HG03439 (cell line): ENCODE results near the gene IFIT3.
"Not testable (repeated sequence)": the region's sequence is repeated elsewhere in the genome, so short reads cannot be mapped to it uniquely, and the experiment has no call there.

ENCODE experiments used
- ATAC-seq: cut with Tn5 transposase; IDR thresholded peaks from one replicate; pipeline ENCODE4 v1.9.1; 2021; ENCODE audit warnings: mild to moderate bottlenecking, moderate library complexity; ENCODE audit not compliant: unreplicated experiment

The IFIT3 gene

DNA sequence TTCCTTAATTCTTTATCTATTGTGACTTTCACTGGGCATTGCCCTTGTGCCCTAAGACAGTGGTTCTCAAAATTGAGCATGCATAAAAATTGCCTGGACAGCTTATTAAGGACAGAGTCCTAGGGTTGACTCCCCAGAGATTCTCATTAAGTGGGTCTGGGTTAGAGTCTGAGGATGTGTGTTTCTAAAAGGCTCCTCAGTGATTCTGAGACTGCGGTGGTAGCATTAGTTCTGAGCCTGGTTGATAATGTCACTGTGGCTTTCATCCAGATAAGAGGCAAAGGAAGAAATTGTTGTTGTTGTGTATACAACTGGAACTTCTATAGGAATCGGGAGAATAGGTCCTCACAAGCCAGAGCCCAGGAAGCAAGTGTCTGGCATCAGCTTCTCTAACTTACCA lies 24.6 kb upstream of the IFIT3 start:
- no peak for ATAC-seq

DNA sequence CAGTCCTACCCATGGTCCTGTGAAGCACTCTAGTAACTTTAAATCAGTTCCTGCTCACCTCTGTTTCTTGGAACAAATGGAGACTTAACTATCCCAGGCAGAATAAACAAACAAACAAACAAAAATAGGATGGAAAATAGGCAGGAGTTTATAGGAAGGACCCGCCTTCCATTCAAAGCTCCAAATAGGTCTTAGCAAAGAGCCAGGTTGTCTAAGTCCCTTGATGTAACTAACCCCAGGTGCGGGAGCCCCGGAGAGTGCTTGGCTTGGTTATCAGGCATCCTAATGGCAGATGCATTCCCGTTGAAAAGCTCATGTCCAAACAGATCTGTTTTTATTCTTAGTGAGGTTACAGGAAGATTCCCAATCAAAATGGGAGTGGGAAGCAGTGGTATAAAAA lies 23.8 kb upstream of the IFIT3 start:
- ATAC-seq, result no peak

DNA sequence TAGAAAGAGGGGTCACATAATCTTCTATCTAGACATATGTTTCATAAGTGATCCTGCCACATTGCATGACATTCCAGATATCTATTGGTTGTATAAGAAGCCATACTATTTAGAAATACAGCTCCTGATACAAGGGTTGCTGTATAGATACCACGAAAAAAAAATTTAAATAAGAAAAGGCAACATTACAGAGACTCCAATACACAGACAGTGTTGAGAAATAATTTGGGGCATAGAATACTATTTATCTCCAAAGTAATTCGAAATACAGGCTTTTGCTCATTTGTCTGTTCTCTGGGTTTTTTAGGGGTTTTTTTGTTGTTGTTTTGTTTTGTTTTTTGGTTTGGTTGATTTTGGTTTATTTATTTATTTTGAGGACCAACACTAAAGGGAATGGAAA lies 23.4 kb upstream of the IFIT3 start:
- no peak for ATAC-seq

DNA sequence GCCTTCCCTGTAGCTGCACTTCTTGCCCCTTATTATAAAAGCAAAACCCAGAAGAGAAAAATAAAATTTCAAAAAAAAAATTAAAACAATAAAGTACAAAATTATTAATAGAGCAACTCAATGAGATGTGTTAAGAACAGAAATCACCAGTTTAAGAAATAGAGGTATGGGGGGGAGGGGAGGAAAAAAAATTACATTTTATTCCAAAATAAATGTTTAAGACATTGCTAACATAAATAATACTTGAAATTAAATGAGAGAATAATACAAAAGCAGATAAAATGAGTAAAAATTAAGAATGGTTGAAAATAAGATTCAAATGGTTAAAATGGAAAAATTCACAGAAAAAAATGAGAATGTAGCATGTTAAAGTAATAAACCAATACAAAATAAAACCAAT lies 22.9 kb upstream of the IFIT3 start:
- no peak for ATAC-seq

DNA sequence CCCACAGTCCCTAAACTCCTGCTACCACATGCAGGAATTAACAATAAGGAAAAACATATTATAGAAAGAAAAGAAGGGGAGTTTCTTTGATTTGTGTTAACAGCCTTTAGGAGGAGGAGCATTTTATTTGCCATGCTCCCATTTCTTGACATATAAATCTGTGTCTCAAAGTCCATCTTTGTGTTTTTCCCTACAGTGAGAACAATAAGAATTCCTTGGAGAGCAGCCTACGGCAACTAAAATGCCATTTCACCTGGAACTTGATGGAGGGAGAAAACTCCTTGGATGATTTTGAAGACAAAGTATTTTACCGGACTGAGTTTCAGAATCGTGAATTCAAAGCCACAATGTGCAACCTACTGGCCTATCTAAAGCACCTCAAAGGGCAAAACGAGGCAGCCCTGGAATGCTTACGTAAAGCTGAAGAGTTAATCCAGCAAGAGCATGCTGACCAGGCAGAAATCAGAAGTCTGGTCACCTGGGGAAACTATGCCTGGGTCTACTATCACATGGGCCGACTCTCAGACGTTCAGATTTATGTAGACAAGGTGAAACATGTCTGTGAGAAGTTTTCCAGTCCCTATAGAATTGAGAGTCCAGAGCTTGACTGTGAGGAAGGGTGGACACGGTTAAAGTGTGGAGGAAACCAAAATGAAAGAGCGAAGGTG lies 21.9 kb upstream of the IFIT3 start:
- ATAC-seq, result no peak

DNA sequence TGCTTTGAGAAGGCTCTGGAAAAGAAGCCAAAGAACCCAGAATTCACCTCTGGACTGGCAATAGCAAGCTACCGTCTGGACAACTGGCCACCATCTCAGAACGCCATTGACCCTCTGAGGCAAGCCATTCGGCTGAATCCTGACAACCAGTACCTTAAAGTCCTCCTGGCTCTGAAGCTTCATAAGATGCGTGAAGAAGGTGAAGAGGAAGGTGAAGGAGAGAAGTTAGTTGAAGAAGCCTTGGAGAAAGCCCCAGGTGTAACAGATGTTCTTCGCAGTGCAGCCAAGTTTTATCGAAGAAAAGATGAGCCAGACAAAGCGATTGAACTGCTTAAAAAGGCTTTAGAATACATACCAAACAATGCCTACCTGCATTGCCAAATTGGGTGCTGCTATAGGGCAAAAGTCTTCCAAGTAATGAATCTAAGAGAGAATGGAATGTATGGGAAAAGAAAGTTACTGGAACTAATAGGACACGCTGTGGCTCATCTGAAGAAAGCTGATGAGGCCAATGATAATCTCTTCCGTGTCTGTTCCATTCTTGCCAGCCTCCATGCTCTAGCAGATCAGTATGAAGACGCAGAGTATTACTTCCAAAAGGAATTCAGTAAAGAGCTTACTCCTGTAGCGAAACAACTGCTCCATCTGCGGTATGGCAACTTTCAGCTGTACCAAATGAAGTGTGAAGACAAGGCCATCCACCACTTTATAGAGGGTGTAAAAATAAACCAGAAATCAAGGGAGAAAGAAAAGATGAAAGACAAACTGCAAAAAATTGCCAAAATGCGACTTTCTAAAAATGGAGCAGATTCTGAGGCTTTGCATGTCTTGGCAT lies 21.1 kb upstream of the IFIT3 start:
- ATAC-seq, result no peak

DNA sequence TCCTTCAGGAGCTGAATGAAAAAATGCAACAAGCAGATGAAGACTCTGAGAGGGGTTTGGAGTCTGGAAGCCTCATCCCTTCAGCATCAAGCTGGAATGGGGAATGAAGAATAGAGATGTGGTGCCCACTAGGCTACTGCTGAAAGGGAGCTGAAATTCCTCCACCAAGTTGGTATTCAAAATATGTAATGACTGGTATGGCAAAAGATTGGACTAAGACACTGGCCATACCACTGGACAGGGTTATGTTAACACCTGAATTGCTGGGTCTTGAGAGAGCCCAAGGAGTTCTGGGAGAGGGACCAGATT lies 20.6 kb upstream of the IFIT3 start:
- ATAC-seq, result no peak

DNA sequence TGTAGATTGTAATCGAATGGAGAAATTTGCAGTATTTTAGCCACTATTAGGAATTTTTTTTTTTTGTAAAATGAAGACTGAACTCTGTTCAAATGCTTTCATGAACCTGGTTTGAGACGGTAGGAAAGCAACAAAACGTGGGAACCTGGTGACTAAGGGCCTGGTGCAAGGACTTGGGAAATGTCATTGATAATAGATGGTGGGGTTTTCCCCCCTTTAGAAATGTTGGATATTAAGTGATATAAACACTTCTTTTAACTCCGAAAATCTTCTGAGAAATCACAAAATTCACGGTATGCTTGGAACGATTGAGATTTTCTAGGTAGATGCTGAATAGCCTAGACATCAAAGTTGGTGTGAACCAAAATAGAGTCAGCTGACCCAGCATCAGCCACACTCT lies 19.5 kb upstream of the IFIT3 start:
- ATAC-seq, result no peak

DNA sequence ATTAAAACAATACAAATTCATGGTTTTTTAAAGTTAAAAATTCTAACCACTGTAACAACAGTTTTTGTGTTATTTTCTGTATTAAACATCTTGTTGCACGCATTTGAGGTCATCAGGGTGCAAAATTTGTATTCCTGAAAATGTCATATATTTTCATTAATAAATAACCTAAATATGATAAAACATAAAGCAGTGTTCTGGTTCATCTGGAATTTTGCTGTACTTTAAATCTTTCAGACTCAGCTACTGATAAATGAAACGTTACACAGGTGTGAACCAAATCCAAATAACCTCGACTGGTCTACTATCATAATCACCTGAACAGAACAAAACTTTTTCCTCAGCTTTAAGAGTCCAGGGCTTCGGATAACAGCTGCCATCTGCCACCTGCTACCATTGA lies 19.1 kb upstream of the IFIT3 start:
- ATAC-seq, result no peak

DNA sequence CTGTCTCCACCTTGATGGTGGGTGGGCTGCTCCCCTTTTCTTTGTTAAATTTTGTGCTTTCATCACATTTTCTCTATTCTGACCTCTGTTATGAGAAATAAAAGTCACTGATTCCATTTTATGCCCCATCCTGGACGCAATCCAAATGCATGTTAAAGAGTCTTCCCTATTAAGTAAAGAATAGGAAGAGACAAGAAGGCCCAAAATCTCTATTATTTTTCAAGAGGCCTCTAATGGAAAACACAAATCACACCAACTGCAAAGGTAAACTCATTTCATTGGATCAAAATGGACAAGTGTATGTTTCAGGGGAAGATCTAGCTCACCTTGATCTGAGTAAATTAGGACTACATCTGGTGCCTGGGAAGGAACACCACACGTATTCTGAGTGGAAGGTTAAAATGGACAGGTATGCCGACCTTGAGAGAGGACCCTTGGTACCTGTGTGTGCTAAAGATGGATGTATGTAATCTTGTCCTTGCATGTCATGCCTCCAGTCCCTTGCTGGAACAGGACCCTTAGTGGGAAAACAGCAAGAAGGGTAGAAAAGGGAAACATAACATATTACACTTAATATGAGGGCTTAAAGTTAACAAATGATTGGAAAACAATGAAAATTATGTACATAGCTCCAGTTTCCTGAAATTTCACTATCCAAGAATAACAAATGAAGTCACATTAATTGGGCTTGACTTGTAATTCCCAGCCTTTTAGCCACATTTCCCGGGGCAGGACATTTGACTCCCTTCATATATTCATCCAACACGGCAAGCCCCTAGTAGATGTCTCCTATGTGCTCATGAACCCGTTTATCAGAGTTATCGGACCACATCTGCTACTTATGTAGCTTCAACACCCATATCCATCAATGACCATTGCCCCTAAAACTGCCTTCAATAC lies 18.4 kb upstream of the IFIT3 start:
- no peak for ATAC-seq

DNA sequence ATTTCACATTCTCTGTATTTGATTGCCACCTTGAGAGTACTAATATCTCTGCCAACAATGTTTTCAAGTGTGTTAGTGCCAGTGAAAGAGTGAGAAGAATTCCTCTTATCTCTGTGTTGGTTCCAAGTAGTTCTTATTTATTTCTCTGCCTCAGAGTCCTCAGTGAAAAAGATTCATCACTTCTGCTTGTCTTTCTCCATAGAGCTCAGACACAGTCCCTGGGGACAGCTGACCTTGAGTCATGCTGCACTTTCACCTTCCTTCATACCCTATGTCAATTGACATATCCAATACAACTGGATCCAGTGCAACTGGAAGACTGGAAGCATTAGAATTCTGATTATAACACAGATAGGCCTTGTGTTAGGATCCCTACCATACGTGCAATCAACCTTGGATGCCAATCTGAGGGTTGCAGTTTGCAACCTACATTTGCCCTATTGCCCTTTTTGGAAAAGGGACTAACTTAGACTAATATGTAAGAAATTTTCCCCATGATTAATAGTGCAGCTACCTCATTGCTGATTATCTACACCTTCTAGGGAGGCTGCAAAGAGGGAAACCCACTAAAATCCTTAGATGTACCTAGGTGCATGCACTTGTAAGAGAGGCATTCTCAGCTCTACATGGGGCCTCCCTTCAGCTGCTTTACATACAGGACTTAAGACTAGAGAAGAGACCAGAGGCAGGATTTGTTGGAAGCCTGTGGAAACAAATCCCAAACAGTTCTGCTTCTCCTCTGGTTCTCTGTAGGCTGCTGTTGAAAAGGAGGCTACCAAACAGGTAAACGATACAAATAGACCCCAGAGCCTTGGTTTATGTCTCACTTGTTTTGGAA lies 17.5 kb upstream of the IFIT3 start:
- no peak for ATAC-seq

DNA sequence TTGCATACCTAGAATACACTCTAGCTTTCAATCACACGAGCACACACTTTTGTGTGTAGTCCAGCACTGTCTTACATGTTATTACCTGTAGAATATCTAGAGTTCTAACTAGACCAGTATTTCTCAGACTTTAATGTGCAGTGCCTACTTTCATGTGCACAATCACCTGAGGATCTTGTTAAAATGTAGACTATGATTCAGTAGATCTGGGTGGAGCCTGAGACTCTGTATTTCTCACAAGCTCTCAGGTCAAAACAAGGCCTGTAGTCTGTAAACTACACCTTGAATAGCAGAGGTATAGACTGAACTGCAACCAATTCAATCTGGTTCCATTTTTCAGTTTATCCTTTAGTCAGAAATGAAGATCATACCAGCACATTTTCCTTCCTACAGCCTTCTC lies 14.8 kb upstream of the IFIT3 start:
- ATAC-seq, result no peak

DNA sequence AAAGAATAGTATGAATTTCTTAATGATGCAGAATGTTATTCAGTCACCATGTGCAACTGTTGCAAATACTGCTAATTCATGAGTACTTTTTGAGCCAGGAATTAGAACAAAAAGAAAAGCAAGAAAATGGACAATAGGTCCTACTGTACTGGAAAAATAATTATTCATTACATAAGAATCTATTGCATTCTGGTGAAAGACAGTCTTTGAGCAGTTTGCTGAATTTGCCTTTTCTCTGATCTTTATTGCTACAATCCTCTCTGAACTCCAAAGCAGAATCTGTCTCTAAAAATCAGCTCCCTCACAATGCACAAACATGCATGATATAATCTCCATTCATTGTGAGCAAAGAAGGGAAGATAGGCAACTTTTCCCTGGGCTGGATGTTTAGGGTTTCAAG lies 13.1 kb upstream of the IFIT3 start:
- no peak for ATAC-seq

DNA sequence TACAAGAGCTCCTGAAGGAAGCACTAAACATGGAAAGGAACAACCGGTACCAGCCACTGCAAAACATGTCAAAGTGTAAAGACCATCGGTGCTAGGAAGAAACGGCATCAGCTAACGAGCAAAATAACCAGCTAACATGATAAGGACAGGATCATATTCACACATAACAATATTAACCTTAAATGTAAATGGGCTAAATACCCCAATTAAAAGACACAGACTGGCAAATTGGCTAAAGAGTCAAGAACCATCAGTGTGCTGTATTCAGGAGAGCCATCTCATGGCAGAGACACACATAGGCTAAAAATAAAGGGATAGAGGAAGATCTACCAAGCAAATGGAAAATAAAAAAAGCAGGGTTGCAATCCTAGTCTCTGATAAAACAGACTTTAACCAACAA lies 9.8 kb upstream of the IFIT3 start:
- ATAC-seq, result not testable (repeated sequence)

DNA sequence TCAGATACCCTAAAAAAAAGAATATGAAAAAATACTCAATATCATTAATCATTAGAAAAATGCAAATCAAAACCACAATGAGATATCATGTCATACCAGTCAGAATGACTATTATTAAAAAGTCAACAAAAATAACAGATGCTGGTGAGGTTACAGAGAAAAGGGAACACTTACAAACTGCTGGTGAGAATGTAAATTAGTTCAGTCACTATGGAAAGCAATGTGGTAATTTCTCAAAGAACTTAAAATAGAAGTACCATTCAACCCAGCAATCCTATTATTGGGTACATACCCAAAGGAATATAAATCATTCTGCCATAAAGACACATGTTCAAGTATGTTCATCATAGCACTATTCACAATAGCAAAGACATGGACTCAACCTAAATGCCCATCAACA lies 2.7 kb upstream of the IFIT3 start:
- not testable (repeated sequence) for ATAC-seq

DNA sequence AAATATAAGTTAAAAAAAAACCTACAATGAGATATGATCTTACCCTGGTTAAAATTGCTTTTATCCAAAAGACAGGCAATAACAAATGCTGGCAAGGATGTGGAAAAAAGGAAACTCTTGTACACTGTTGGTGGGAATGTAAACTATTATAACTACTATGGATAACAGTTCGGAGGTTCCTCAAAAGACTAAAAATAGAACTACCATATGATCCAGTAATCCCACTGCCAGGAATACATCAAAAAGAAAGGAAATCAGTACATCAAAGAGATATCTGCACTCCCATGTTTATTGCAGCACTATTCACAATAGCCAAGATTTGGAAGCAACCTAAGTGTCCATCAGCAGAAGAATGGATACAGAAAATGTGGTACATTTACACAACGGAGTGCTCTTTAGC lies 1.9 kb upstream of the IFIT3 start:
- ATAC-seq, result not testable (repeated sequence)

DNA sequence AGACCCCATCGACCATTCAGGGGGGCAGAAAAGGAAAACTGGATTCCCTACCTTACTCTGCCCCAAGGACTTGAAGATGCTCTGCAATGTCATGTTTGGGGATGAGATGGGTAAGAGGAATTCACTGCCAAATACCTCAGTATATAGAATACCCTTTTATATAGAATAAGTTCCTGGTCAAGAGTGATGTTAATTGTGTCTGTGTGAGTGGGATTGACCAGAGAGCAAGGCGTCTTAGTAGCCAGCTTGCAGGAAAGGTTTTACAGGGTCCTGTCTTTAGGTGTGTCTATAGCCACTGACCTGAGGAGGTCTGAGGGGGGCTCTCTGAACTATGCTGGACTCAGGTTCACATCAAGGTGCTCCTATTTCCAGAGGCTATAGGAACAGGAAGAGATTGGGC lies 1.4 kb downstream of the IFIT3 start:
- ATAC-seq, result no peak

DNA sequence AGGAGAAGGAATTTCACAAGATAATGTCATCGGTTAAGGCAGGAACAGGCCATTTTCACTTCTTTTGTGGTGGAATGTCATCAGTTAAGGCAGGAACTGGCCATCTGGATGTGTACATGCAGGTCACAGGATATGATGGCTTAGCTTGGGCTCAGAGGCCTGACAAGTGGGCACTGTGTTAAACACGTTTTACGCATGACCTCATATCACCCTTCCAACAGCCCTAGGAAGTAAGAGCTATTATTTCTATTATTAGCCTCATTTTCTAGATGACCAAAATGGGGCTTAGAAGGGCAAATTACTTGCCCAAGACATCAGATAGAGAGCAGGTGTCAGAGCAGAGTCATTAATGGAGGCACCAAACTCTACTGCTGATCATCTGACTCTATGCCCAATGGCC lies 2.2 kb downstream of the IFIT3 start:
- not testable (repeated sequence) for ATAC-seq

DNA sequence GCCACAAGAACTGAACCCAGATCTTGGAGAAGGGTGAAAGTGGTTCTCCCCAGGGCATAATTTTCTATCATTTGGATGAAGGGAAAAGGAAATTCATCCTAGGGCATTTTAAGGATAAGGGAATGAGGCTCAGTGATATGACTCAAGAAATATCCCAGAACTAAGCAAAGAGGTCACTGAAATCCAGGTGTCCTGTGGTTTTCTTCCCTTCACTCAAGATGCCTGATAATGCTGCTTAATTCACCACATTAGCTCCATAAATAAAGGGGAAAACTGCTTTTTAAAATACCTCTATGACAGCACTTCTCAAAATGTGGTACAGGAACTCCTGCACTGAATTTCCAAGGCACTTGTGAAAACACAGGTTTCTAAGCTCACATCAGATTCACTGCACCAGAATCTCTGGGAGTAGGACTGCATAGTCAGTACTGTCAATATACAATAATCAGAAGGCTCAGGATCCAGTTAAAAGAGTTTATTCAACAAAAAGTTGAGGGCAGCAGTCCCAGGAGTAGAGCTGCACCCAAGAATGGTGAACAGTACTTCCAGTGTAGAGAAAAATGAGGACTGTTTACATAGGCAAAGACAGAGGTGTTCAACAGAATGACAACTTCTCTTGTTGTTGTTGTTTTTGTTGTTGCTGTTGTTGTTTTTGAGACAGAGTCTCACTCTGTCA lies 2.9 kb downstream of the IFIT3 start:
- ATAC-seq, result no peak

DNA sequence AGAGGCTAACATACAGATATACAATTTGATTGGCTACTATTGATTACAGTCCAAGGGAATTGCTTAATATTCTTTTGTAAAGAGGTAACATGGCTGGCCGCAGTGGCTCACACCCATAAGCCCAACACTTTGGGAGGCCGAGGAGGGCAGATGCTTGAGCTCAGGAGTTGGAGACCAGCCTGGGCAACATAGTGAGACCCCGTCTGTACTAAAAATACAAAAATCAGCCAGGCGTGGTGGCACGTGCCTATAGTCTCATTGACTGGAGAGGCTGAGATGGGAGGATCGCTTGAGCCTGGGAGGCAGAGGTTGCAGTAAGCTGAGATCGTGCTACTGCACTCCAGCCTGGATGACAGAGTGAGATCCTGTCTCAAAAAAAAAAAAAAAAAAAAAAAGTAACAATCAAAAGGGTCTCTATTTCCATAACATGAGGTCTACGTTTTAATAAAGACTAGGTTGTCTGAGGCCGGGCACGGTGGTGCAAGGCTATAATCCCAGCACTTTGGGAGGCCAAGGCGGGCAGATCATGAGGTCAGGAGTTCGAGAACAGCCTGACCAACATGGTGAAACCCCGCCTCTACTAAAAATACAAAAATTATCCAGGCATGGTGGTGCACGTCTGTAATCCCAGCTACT lies 3.8 kb downstream of the IFIT3 start:
- ATAC-seq, result not testable (repeated sequence)
